DND-41 (cell line): ENCODE data around the gene CFAP61.

Source experiments
- ATAC-seq: fragments of 200-7000 bp; cut with Tn5 transposase; 3 replicates; pipeline ENCODE4 v1.9.1; 2021; ENCODE audit warnings: low read depth; ENCODE audit not compliant: insufficient read depth
- DNase-seq: peaks from one replicate; pipeline ENCODE4 v3.0.0-alpha.2; 2020
- H2AFZ ChIP-seq: 2 replicates; pipeline ENCODE4 v1.6.0; 2012; ENCODE audit warnings: low read depth, low read length
- H3K27ac ChIP-seq: 2 replicates; pipeline ENCODE4 v1.5.1; 2012; ENCODE audit warnings: low read length, inconsistent platforms
- H3K27me3 ChIP-seq: fragments of 200-600 bp; sonication (generic); 2 replicates; pipeline ENCODE4 v1.6.0; 2012; ENCODE audit warnings: low read length, mild to moderate bottlenecking, inconsistent platforms; ENCODE audit not compliant: insufficient read depth, poor library complexity
- H3K36me3 ChIP-seq: 2 replicates; pipeline ENCODE4 v1.5.1; 2012; ENCODE audit warnings: low read length, inconsistent platforms; ENCODE audit not compliant: insufficient read depth
- H3K4me1 ChIP-seq: 2 replicates; pipeline ENCODE4 v1.5.1; 2012; ENCODE audit warnings: mild to moderate bottlenecking, low read length; ENCODE audit not compliant: insufficient read depth
- H3K4me2 ChIP-seq: 2 replicates; pipeline ENCODE4 v1.6.0; 2012; ENCODE audit warnings: mild to moderate bottlenecking, moderate library complexity, low read length, inconsistent platforms; ENCODE audit not compliant: insufficient read depth
- H3K4me3 ChIP-seq, 2 experiments: fragments of 200-600 bp in 1 of 2; shearing (Covaris generic) in 1 of 2; 2 replicates each; pipeline ENCODE4 v1.5.1; 2012 to 2016; ENCODE audit warnings: inconsistent platforms in 2 of 2, low read length in 2 of 2, mild to moderate bottlenecking in 2 of 2, low read depth in 1 of 2, moderate library complexity in 1 of 2
- H3K79me2 ChIP-seq: 2 replicates; pipeline ENCODE4 v1.6.0; 2012; ENCODE audit warnings: low read length, inconsistent platforms; ENCODE audit not compliant: insufficient read depth
- H3K9ac ChIP-seq: 2 replicates; pipeline ENCODE4 v1.6.0; 2012; ENCODE audit warnings: low read depth, mild to moderate bottlenecking, inconsistent platforms, low read length, moderate library complexity
- H3K9me3 ChIP-seq: 2 replicates; pipeline ENCODE4 v1.5.1; 2012; ENCODE audit warnings: low read length, moderate library complexity, mild to moderate bottlenecking, inconsistent platforms; ENCODE audit not compliant: insufficient read depth, severe bottlenecking
- H4K20me1 ChIP-seq: 2 replicates; pipeline ENCODE4 v1.6.0; 2012; ENCODE audit warnings: low read length; ENCODE audit not compliant: insufficient read depth
- EZH2 ChIP-seq: IDR thresholded peaks from 3 replicates; pipeline ENCODE4 v1.6.1; 2012; ENCODE audit warnings: borderline replicate concordance, low read depth, mild to moderate bottlenecking, moderate library complexity, low read length, inconsistent platforms; ENCODE audit not compliant: severe bottlenecking
- TF ChIP-seq, protein P1 (sequence below): IDR thresholded peaks from 2 replicates; pipeline ENCODE4 v1.5.1; 2012; ENCODE audit warnings: borderline replicate concordance, low read length, moderate library complexity, mild to moderate bottlenecking; ENCODE audit not compliant: poor library complexity, severe bottlenecking; ENCODE audit errors: extremely low read depth

Gene CFAP61

DNA sequence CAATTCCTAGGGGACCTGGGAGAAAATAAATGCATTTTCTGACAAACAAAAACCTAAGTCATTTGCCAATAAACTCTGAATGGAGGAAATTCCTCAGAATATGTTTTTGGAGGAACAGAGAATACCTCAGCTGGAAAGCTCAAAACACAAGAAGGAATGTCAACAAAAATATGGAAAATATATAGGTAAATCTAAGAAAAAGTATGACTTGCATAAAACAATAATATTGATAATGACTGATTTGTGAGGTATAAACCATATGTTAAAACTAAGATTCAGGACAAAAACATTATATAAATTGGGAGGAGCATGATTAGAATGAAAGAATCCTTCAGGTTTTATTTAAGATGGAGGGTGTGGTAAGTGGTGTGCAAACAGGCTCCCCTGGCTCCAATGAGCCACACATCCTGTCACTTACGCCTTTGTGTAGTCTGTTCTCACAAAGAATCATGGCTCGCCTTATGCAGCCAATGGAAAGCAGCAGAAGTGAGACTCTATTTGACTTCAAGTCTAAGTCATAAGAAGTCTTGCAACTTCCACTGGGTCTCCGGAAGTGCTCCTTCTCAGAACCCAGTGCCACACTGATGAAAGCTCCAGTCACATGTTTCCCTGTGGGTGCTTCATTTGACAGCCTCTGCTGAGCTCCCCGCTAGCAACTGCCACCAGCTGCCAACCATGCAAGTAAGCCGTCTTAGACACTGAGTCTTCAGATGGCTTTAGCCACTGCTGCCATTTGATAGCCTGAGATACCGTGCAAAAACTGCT lies 8.1 kb downstream of the CFAP61 start:
- Histone ChIP-seq H3K36me3 (no peaks in the 10 kb centered on the region), H3K27me3 (no peaks in the 10 kb centered on the region), H3K9me3 (no peaks in the 10 kb centered on the region), H3K79me2 (no peaks in the 10 kb centered on the region), H4K20me1 (no peaks in the 10 kb centered on the region), H3K9ac (no peak overlapping the region), H3K27ac (no peak overlapping the region), H3K4me3 (no peak overlapping the region), H3K4me2 (no peak overlapping the region), H3K4me1 (no peaks in the 10 kb centered on the region), H2AFZ (no peak overlapping the region)
- TF ChIP-seq EZH2: no peak
- TF ChIP-seq, protein P1, sequence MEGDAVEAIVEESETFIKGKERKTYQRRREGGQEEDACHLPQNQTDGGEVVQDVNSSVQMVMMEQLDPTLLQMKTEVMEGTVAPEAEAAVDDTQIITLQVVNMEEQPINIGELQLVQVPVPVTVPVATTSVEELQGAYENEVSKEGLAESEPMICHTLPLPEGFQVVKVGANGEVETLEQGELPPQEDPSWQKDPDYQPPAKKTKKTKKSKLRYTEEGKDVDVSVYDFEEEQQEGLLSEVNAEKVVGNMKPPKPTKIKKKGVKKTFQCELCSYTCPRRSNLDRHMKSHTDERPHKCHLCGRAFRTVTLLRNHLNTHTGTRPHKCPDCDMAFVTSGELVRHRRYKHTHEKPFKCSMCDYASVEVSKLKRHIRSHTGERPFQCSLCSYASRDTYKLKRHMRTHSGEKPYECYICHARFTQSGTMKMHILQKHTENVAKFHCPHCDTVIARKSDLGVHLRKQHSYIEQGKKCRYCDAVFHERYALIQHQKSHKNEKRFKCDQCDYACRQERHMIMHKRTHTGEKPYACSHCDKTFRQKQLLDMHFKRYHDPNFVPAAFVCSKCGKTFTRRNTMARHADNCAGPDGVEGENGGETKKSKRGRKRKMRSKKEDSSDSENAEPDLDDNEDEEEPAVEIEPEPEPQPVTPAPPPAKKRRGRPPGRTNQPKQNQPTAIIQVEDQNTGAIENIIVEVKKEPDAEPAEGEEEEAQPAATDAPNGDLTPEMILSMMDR: no peak
- DNase-seq (peak; percentile 11), ATAC-seq (peak; percentile 59)

DNA sequence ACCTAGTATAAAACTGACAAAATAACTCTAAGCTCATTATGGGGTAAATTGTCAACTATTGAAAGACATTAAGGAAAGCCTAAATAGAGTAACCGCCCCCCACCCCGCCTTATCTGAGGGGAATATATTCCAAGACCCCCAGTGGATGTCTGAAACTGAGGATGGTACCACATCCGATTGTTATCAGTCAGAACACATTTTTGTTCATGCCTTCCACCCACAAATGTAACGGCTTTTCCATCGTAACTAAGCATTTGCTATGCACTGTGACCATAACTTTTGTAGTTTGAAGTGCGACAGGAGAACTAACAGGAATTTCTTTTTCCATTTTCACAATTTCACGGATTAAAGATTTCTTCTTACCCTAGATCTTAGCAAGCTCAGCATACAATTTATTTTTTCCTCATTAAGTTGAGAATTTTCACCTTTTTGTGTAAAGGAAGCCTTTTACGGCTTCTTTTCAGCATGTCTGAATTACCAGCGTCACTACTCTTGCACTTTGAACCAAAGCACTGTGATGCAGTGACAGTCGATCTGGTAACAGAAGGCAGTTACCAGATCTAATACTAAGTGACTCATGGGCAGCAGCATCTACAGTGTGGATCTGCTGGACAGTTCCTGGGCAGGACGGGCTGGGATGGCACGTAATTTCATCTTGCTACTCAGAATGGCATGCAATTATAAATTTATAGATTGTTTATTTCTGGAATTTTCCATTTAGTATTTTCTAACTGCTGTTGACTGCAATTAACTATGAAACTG lies 11.8 kb downstream of the CFAP61 start:
- no peaks in the 10 kb centered on the region for H3K79me2 ChIP-seq
- H4K20me1 ChIP-seq: no peaks in the 10 kb centered on the region
- TF ChIP-seq EZH2: no peak
- TF ChIP-seq, protein P1: no peak
- H3K4me2 ChIP-seq: no peak overlapping the region
- no peak overlapping the region for H3K27ac ChIP-seq
- no peaks in the 10 kb centered on the region for H3K27me3 ChIP-seq
- no peaks in the 10 kb centered on the region for H3K4me1 ChIP-seq
- DNase-seq (no peak), ATAC-seq (no peak)
- H3K9me3 ChIP-seq: no peaks in the 10 kb centered on the region
- H3K36me3 ChIP-seq: no peaks in the 10 kb centered on the region
- H3K4me3 ChIP-seq: no peak overlapping the region
- H2AFZ ChIP-seq: no peak overlapping the region
- H3K9ac ChIP-seq: no peak overlapping the region

DNA sequence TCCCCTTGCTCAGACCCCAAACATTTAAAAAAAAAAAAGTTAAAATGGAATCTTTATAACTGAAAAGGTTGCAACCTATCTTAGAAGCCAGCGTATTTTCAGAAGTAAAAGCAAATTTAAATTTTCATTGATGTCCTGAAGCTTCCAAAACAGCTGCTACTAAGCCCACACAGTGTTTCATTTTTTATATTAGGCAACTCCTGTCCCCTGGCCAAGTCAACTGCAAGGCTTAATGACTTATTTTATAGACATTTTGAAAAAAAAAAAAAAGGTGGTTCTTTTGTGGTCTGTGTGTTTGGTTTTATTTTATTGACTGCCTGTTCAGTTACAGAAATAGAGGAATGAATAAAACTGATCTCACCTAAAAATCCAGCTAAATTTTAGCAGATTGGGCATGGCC lies 13.0 kb downstream of the CFAP61 start:
- H2AFZ ChIP-seq: no peak overlapping the region
- peaks cover 2% of the 10 kb centered on the region for H3K27me3 ChIP-seq
- H3K4me2 ChIP-seq: no peak overlapping the region
- no peak for DNase-seq
- no peak overlapping the region for H3K9ac ChIP-seq
- no peaks in the 10 kb centered on the region for H3K36me3 ChIP-seq
- TF ChIP-seq, protein P1: no peak
- TF ChIP-seq EZH2: no peak
- ATAC-seq: no peak
- no peaks in the 10 kb centered on the region for H3K4me1 ChIP-seq
- no peak overlapping the region for H3K27ac ChIP-seq
- H3K79me2 ChIP-seq: no peaks in the 10 kb centered on the region
- no peaks in the 10 kb centered on the region for H3K9me3 ChIP-seq
- H3K4me3 ChIP-seq: no peak overlapping the region
- no peaks in the 10 kb centered on the region for H4K20me1 ChIP-seq
